ENCODE data around the gene WDR91.

DNA sequence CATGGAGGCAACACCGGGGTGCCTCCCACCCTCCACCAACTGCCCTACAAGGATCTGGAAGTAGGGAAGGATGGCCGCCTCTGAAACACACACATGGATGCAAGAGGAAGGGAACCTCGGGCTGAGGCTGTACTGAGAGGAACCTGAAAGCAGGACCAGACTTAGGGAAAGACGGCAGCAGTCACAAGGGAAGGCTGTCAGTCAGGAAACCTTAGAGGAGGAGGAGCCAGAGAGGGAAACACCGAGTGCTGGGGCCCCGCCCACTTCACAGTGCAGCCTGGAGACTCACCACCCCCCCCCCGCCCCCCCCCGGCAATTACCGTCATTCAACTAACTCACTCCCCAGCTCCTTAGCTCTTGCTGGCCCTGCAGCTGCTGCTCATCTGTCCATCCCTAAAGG lies 43.3 kb downstream of the WDR91 start:
- no peak for TF ChIP-seq EP300 (IDR thresholded peaks at IDR 0.05)
- TF ChIP-seq, protein P1, sequence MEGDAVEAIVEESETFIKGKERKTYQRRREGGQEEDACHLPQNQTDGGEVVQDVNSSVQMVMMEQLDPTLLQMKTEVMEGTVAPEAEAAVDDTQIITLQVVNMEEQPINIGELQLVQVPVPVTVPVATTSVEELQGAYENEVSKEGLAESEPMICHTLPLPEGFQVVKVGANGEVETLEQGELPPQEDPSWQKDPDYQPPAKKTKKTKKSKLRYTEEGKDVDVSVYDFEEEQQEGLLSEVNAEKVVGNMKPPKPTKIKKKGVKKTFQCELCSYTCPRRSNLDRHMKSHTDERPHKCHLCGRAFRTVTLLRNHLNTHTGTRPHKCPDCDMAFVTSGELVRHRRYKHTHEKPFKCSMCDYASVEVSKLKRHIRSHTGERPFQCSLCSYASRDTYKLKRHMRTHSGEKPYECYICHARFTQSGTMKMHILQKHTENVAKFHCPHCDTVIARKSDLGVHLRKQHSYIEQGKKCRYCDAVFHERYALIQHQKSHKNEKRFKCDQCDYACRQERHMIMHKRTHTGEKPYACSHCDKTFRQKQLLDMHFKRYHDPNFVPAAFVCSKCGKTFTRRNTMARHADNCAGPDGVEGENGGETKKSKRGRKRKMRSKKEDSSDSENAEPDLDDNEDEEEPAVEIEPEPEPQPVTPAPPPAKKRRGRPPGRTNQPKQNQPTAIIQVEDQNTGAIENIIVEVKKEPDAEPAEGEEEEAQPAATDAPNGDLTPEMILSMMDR (IDR thresholded peaks at IDR 0.05), result no peak
